DMS79 (cell line): Measurements from ENCODE around the gene MISP3.

Experiments
- DNase-seq: peaks from one replicate; lab custom pipeline; 2025; lab: John Stamatoyannopoulos, UW

MISP3 gene

GRCh38 chr19:14122924-14123323 is 50.3 kb downstream of the MISP3 start:
- DNase-seq: no peak
